OCI-M2 (cell line): Measurements from ENCODE around the gene ERMP1.
"Not testable (repeated sequence)": the region's sequence is repeated elsewhere in the genome, so short reads cannot be mapped to it uniquely, and the experiment has no call there.

ENCODE experiments used
- DNase-seq: peaks from one replicate; lab custom pipeline; 2025; ENCODE audit not compliant: unreplicated experiment; lab: John Stamatoyannopoulos, UW

ERMP1 gene

GRCh38 chr9:5819174-5819573 is 13.7 kb downstream of the ERMP1 start:
- DNase-seq: no peak

GRCh38 chr9:5818424-5819142 is 14.3 kb downstream of the ERMP1 start:
- no peak for DNase-seq

- DNase-seq: no peak
Observed at GRCh38 chr9:5817862-5818261, 15.1 kb downstream of the ERMP1 start.

GRCh38 chr9:5815461-5815860 is 17.5 kb downstream of the ERMP1 start:
- DNase-seq: no peak

- no peak for DNase-seq
Observed at GRCh38 chr9:5813824-5814223, 19.1 kb downstream of the ERMP1 start.

- DNase-seq: no peak
Observed at GRCh38 chr9:5811751-5812150, 21.2 kb downstream of the ERMP1 start.

- no peak for DNase-seq
Observed at GRCh38 chr9:5805478-5805877, 27.4 kb downstream of the ERMP1 start.

- DNase-seq: no peak
Observed at GRCh38 chr9:5801739-5802113, 31.2 kb downstream of the ERMP1 start.

GRCh38 chr9:5800969-5801738 is 31.8 kb downstream of the ERMP1 start:
- no peak for DNase-seq

GRCh38 chr9:5800378-5800777 is 32.5 kb downstream of the ERMP1 start:
- not testable (repeated sequence) for DNase-seq

- no peak for DNase-seq
Observed at GRCh38 chr9:5799314-5799713, 33.6 kb downstream of the ERMP1 start.

- DNase-seq: no peak
Observed at GRCh38 chr9:5798581-5798980, 34.3 kb downstream of the ERMP1 start.

GRCh38 chr9:5796298-5796697 is 36.6 kb downstream of the ERMP1 start:
- DNase-seq: no peak

GRCh38 chr9:5793812-5794211 is 39.1 kb downstream of the ERMP1 start:
- no peak for DNase-seq

GRCh38 chr9:5791870-5792269 is 41.0 kb downstream of the ERMP1 start:
- no peak for DNase-seq

GRCh38 chr9:5790923-5791322 is 42.0 kb downstream of the ERMP1 start:
- DNase-seq: no peak

GRCh38 chr9:5789489-5789888 is 43.4 kb downstream of the ERMP1 start:
- DNase-seq: no peak

GRCh38 chr9:5787759-5788302 is 45.1 kb downstream of the ERMP1 start:
- DNase-seq: no peak

- DNase-seq: no peak
Observed at GRCh38 chr9:5787220-5787619, 45.7 kb downstream of the ERMP1 start.

- DNase-seq: no peak
Observed at GRCh38 chr9:5786370-5787127, 46.4 kb downstream of the ERMP1 start.

GRCh38 chr9:5784526-5785315 is 48.2 kb downstream of the ERMP1 start:
- DNase-seq: no peak
